BLaER1 treated with 17β-estradiol and CSF1 and Interleukin-3, amounts not matched to agents 10 nM and 100 nM (cell line): ENCODE results near the gene TMEM191C.
"Not testable (repeated sequence)": the region's sequence is repeated elsewhere in the genome, so short reads cannot be mapped to it uniquely, and the experiment has no call there.

Source experiments
- H3K27ac ChIP-seq, 11 experiments: shearing (Covaris generic); formaldehyde crosslinking; 2 replicates each; pipeline ENCODE4 v1.8.1; 2022
- H3K27me3 ChIP-seq, 11 experiments: shearing (Covaris generic); formaldehyde crosslinking; 2 replicates each; pipeline ENCODE4 v1.8.1; 2022
- H3K36me3 ChIP-seq, 11 experiments: shearing (Covaris generic); formaldehyde crosslinking; 2 replicates each; pipeline ENCODE4 v1.8.1; 2022
- H3K4me1 ChIP-seq, 10 experiments: shearing (Covaris generic); formaldehyde crosslinking; 2 replicates each; pipeline ENCODE4 v1.8.1; 2022
- H3K4me2 ChIP-seq, 11 experiments: shearing (Covaris generic); formaldehyde crosslinking; 2 replicates each; pipeline ENCODE4 v1.8.1; 2022
- H3K4me3 ChIP-seq, 10 experiments: shearing (Covaris generic); formaldehyde crosslinking; 2 replicates each; pipeline ENCODE4 v1.8.1; 2022
- H3K9ac ChIP-seq, 11 experiments: shearing (Covaris generic); formaldehyde crosslinking; 2 replicates each; pipeline ENCODE4 v1.8.1; 2022
- H3K9me3 ChIP-seq, 11 experiments: shearing (Covaris generic); formaldehyde crosslinking; replicated peaks in 1 of 11; 2 replicates each; pipeline ENCODE4 v1.8.1; 2022
- H4K20me1 ChIP-seq, 11 experiments: shearing (Covaris generic); formaldehyde crosslinking; 2 replicates each; pipeline ENCODE4 v1.8.1; 2022

Gene TMEM191C

DNA sequence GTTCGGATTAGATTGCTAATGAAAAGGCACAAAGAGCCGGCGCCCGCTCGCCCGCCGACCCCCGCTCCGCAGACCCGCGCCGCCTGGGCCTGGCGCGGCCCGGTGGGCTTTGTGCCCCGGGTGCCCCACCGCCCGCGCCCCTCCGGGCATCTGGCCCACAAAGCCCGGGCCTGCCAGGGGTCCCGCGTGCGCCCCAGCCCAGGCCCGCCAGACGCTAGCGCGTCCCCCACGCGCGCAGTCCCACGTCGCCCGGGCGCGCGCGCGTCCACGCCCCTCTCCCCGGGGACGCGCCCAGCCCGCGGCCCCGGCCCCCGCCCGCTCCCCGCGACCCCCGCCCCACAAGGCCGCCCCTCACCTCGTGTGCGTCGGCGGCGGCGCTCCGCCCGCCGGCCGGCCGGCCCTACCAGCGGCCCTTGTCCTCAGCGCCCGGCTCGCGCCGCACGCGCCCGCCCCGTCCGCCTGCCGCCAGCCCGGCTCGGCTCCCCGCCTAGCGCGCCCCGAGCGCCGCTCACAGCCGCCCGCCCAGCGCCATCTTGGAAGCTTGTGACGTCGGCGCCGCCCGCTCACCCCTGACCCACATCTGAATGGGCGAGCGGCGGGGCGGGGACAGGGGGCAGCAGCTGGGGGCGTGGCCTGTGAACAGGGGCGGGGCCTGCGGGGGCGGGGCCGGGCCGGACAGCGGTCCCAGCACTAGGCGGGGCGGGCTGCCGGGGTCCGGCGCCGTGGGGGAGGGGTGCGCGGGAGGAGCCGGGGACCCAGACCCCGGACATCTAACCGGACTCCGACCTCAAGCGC is 50.0 kb downstream of the TMEM191C start:
- H3K27me3 ChIP-seq, H3K36me3 ChIP-seq, H3K4me2 ChIP-seq, H3K4me3 ChIP-seq, H3K9me3 ChIP-seq, H3K4me1 ChIP-seq, H4K20me1 ChIP-seq, H3K27ac ChIP-seq, H3K9ac ChIP-seq: not testable (repeated sequence)
